MCF 10A (cell line): ENCODE measurements around the gene DUSP15. TPM values are rescaled to one million over a fixed set of nuclear protein-coding genes. Genes with fewer than 3 reads are reported as not detected.

Source experiments
- BruUV-seq: library from RNA; stranded (reverse); fragments of 400-500 nt; replicated peaks from 2 replicates; lab custom pipeline; 2021; lab: Mats Ljungman, UMichigan
- CTCF ChIA-PET: fragments of 300-600 bp; sonication (Branson Sonifier 250); formaldehyde crosslinking; extraction: SDS; loops from one replicate; lab custom pipeline; 2021; ENCODE audit warnings: antibody characterized with exemption, inconsistent platforms; lab: Yijun Ruan, JAX
- POLR2A ChIA-PET: fragments of 300-600, 350-650 bp; sonication (Branson Sonifier 250); formaldehyde crosslinking; extraction: SDS; loops from one replicate; lab custom pipeline; 2020; ENCODE audit warnings: antibody characterized with exemption, inconsistent platforms; lab: Yijun Ruan, JAX
- DNase-seq: peaks from one replicate; pipeline ENCODE4 v3.0.0-alpha.2; 2018; ENCODE audit not compliant: unreplicated experiment
- H3K27ac Mint-ChIP-seq: one replicate; pipeline ENCODE4 v1.8.0; 2022; ENCODE audit warnings: mild to moderate bottlenecking, low read depth, mixed read lengths; ENCODE audit not compliant: unreplicated experiment
- H3K27me3 Mint-ChIP-seq: one replicate; pipeline ENCODE4 v1.8.0; 2022; ENCODE audit warnings: mixed read lengths; ENCODE audit not compliant: insufficient read depth, unreplicated experiment
- H3K36me3 Mint-ChIP-seq: one replicate; pipeline ENCODE4 v1.8.0; 2022; ENCODE audit warnings: mild to moderate bottlenecking, moderate library complexity, mixed read lengths; ENCODE audit not compliant: insufficient read depth, unreplicated experiment
- H3K4me1 Mint-ChIP-seq: one replicate; pipeline ENCODE4 v1.8.0; 2022; ENCODE audit warnings: mixed read lengths; ENCODE audit not compliant: insufficient read depth, unreplicated experiment
- H3K4me3 Mint-ChIP-seq: one replicate; pipeline ENCODE4 v1.8.0; 2022; ENCODE audit warnings: mild to moderate bottlenecking, moderate library complexity, mixed read lengths; ENCODE audit not compliant: unreplicated experiment
- H3K9me3 Mint-ChIP-seq: one replicate; pipeline ENCODE4 v1.8.0; 2022; ENCODE audit warnings: mixed read lengths; ENCODE audit not compliant: unreplicated experiment
- intact Hi-C: fragments of 100-400 bp; cut with micrococcal nuclease; formaldehyde crosslinking; loops from 2 replicates; pipeline ENCODE4 v1.14.1; 2022
- total RNA-seq: library from RNA; stranded (reverse); gene quantifications from 2 replicates; pipeline ENCODE4 v1.2.3, GENCODE V29; 2022
- TF ChIP-seq, protein P1 (sequence below): fragments of 200-600 bp; IDR thresholded peaks from one replicate; pipeline ENCODE4 v1.8.0; 2022; ENCODE audit warnings: antibody characterized with exemption, mild to moderate bottlenecking; ENCODE audit not compliant: unreplicated experiment

The DUSP15 gene
- total RNA-seq, 1 experiment from 2014 or later = not detected

DNA sequence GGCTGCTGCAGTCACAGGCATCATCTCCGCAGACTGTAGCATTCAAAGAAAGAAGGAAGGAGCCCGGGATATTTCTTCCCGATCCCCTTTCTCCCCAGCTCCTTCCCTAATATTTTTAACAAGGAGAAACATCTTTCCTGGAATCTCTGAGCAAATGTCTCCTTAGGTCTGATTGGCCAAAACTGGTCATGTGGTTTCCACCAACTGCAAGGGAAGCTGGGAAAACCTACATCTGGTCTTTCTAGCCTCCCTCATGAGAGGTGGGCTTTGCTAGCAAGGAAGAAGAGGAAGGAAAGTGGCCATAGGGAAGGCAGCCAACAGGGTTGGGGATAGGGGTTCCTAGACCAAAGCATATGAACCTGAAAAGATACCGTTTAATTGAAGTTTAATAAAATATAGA lies 46.4 kb upstream of the DUSP15 start:
- Mint-ChIP-seq H3K4me1 (no peaks in the 10 kb centered on the region), H3K27me3 (peaks cover 20% of the 10 kb centered on the region), H3K27ac (no peak overlapping the region), H3K9me3 (no peaks in the 10 kb centered on the region), H3K36me3 (no peaks in the 10 kb centered on the region), H3K4me3 (no peak overlapping the region)
- ChIA-PET POLR2A (no interaction called here), CTCF (interaction anchor here (0.6 to 0.7 kb wide), 2 partner anchors 101 to 736 kb away, joined by 3 read pairs; no protein-coding TSS in a partner anchor)
- intact Hi-C loops = no loop called here
- no peak for DNase-seq
- BruUV-seq = no TSS peak
- TF ChIP-seq, protein P1, sequence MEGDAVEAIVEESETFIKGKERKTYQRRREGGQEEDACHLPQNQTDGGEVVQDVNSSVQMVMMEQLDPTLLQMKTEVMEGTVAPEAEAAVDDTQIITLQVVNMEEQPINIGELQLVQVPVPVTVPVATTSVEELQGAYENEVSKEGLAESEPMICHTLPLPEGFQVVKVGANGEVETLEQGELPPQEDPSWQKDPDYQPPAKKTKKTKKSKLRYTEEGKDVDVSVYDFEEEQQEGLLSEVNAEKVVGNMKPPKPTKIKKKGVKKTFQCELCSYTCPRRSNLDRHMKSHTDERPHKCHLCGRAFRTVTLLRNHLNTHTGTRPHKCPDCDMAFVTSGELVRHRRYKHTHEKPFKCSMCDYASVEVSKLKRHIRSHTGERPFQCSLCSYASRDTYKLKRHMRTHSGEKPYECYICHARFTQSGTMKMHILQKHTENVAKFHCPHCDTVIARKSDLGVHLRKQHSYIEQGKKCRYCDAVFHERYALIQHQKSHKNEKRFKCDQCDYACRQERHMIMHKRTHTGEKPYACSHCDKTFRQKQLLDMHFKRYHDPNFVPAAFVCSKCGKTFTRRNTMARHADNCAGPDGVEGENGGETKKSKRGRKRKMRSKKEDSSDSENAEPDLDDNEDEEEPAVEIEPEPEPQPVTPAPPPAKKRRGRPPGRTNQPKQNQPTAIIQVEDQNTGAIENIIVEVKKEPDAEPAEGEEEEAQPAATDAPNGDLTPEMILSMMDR = no peak

DNA sequence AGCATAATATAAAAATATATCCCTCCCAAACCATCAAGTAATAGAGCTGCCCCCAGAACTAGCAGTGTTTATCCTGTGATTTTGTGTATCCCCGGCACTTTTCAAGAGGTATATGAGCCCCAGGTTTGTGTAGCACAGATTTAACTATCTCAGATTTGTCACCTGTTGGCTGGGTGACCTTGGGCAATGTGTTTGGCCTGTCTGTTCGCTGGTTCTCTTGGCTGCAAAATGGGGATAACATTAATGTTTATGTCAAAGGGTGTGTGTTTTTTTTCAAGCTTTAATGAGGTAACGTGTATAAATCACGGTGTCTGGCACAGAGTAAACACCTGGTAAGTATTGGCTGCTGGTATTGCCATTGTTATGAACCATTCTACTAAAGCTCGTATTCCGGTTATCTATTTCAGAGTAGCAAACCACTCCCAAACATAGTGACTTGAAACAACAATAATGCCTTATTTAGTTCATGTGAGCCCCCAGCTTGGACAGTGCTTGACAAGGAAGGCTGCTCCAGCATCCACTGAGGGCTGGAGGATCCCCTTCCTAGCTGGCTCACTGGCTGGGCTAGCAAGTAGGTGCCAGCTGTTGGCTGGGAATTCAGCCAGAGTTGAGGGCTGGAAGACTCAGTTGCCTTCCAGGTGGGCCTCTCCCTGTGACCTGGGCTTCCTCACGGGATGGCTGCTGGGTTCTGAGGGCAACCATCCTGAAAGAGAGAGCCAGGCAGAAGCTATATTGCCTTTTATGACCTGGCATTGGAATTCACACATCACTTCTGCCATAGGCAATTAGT lies 45.4 kb upstream of the DUSP15 start:
- TF ChIP-seq, protein P1 = no peak
- no peaks in the 10 kb centered on the region for H3K9me3 Mint-ChIP-seq
- intact Hi-C loops = no loop called here
- no peak for DNase-seq
- no TSS peak for BruUV-seq
- CTCF ChIA-PET = no interaction called here
- peaks cover 20% of the 10 kb centered on the region for H3K27me3 Mint-ChIP-seq
- H3K27ac Mint-ChIP-seq = no peak overlapping the region
- POLR2A ChIA-PET = no interaction called here
- no peaks in the 10 kb centered on the region for H3K4me1 Mint-ChIP-seq
- H3K4me3 Mint-ChIP-seq = no peak overlapping the region
- H3K36me3 Mint-ChIP-seq = no peaks in the 10 kb centered on the region

DNA sequence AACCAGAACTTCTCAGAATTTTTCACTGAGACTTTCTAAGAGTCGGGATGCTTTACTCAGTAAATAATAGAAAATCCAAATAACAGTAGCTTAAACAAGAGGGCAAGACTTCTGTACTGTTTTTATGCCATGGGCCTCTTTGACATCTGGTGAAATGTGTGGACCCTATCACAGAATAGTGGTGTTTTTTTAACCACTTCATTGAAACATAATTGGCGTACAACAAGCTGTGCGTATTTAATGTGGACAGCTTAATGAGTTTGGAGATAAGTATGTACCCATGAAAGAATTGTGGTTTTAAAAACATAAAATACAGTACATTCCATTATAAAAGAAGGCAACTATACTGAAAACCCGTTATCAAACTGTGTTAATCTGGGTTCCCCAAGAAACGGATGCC lies 43.8 kb upstream of the DUSP15 start:
- Mint-ChIP-seq H3K4me1 (no peaks in the 10 kb centered on the region), H3K9me3 (no peaks in the 10 kb centered on the region), H3K27ac (no peak overlapping the region), H3K4me3 (no peak overlapping the region), H3K36me3 (no peaks in the 10 kb centered on the region), H3K27me3 (peaks cover 21% of the 10 kb centered on the region)
- ChIA-PET CTCF (interaction anchor here (1.2 to 1.8 kb wide), 2 partner anchors 27 to 38 kb away, joined by 3 to 10 read pairs; partner anchors contain the start of gene PDRG1), POLR2A (interaction anchor here (1.4 kb wide), 1 partner anchor 38 kb away, joined by 3 read pairs; the partner anchor contains the start of gene PDRG1)
- no peak for DNase-seq
- BruUV-seq = no TSS peak
- intact Hi-C loops = no loop called here
- TF ChIP-seq, protein P1 = no peak

DNA sequence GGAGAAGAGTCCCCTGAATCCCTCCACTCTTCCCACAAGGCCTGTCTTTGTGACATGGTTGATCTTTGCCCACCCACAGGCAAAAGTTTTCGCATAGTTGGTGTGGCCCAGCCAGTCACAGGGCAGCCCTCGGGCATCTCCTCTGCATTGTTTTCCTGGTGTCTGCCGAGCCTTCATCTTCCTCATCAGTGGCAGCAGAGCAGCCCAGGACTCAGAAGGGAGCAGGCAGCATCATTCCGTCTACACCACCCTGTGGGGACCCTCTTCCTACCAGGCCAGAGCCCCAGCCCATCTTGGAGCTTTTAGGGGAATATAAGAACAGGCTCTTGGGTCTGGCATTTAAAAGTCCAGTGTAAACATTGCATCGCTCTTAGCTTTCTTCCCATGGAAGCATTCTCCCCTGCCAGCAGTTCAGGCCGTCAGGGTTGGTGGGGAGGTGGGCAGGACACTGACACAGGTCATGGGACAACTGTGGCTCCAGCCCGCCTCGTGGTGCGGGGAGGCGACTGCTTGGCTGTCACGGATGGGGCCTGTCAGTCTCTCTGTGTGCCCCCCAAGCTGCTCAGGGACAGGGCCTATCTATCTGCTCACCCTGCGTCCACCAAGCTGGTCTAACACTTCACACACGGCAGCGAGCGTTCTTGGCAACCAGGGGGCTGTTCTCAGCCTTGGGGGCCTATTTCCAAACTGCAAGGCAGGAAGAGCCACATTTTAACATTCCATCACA lies 43.3 kb upstream of the DUSP15 start:
- BruUV-seq = no TSS peak
- Mint-ChIP-seq H3K4me1 (no peaks in the 10 kb centered on the region), H3K27me3 (peaks cover 22% of the 10 kb centered on the region), H3K4me3 (no peak overlapping the region), H3K36me3 (no peaks in the 10 kb centered on the region), H3K27ac (no peak overlapping the region), H3K9me3 (no peaks in the 10 kb centered on the region)
- DNase-seq = no peak
- intact Hi-C loops = no loop called here
- ChIA-PET POLR2A (interaction anchor here (1.4 kb wide), 1 partner anchor 38 kb away, joined by 3 read pairs; the partner anchor contains the start of gene PDRG1), CTCF (interaction anchor here (0.6 to 1.8 kb wide), 4 partner anchors 9 to 280 kb away, joined by 3 to 10 read pairs (median 3); partner anchors contain the start of gene PDRG1)
- TF ChIP-seq, protein P1 = no peak
